OCI-LY7 (cell line): ENCODE data around the gene SPATA31D1.

ENCODE experiments used
- CTCF ChIP-seq: fragments of 200-600 bp; sonication (generic); conservative IDR thresholded peaks from 2 replicates; pipeline ENCODE4 v1.5.1; 2014; ENCODE audit warnings: mild to moderate bottlenecking, antibody characterized with exemption, low read length, moderate library complexity, mixed read lengths
- EZH2phosphoT487 ChIP-seq: fragments of 200-600 bp; sonication (generic); IDR thresholded peaks from 2 replicates; pipeline ENCODE4 v1.6.1; 2018; ENCODE audit warnings: low read depth, borderline replicate concordance, mild to moderate bottlenecking, mixed run types, antibody characterized with exemption, low read length, moderate library complexity, mixed read lengths

DNA sequence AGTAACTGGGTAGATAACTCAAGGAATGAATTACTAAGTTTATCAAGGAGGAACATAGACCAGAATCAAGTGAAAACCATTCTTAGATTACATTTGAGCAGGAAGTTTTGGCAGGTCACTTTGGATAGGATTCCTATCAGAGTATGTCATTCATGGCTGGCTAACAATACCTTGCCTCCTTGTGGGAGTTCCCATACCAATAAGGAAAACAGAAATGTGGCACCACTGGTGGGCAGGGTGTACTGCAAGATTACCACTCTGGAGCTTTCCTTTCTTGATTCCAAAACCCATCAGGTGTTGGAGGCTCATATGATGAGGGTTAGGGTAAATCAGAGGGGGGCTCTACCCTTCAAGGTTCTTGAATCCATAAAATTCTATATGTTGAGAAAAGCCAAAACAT, 18.6 kb upstream of the SPATA31D1 start:
- no peak for TF ChIP-seq CTCF
- no peak for TF ChIP-seq EZH2phosphoT487
